Upper lobe of left lung (tissue), 6 donors: ENCODE measurements around the gene PLAC9. TPM values are rescaled to one million over a fixed set of nuclear protein-coding genes. Genes with fewer than 3 reads are reported as not detected.

Experiments
- ATAC-seq, 2 donors: fragments of 200-7000 bp; cut with Tn5 transposase; one replicate each; pipeline ENCODE4 v1.9.1; 2022; ENCODE audit warnings: mild to moderate bottlenecking in 2 of 2, moderate library complexity in 2 of 2; ENCODE audit not compliant: low FRiP score in 2 of 2
- DNase-seq, 2 donors: peaks; one replicate each; pipeline ENCODE4 v3.0.0-alpha.2; 2019 to 2020
- H3K27ac ChIP-seq, 4 donors: fragments of 200-600 bp; sonication (generic); one replicate each; pipeline ENCODE4 v1.5.1; 2016 to 2019
- H3K27me3 ChIP-seq, 4 donors: fragments of 200-600 bp; sonication (generic); one replicate each; pipeline ENCODE4 v1.5.1; 2017 to 2019
- H3K36me3 ChIP-seq, 4 donors: fragments of 200-600 bp; sonication (generic); one replicate each; pipeline ENCODE4 v1.5.1; 2016 to 2019
- H3K4me1 ChIP-seq, 4 donors: fragments of 200-600 bp; sonication (generic); one replicate each; pipeline ENCODE4 v1.5.1; 2018 to 2019
- H3K4me3 ChIP-seq, 4 donors: fragments of 200-600 bp; sonication (generic); one replicate each; pipeline ENCODE4 v1.5.1; 2017 to 2019; ENCODE audit warnings: mild to moderate bottlenecking in 2 of 4, moderate library complexity in 1 of 4
- H3K9me3 ChIP-seq, 4 donors: fragments of 200-600 bp; sonication (generic); one replicate each; pipeline ENCODE4 v1.5.1; 2018 to 2019
- CTCF ChIP-seq, 6 experiments: fragments of 450-650 bp in 4 of 6; fragments of 200-600 bp in 2 of 6; sonication (generic) in 2 of 6; IDR thresholded peaks; one replicate each; pipeline ENCODE4 v1.5.1; 2016 to 2019; ENCODE audit warnings: antibody characterized with exemption in 6 of 6
- EP300 ChIP-seq, 4 donors: sonication (generic); formaldehyde crosslinking; IDR thresholded peaks; one replicate each; pipeline ENCODE4 v1.5.1; 2017; ENCODE audit warnings: antibody characterized with exemption in 4 of 4, control low read depth in 2 of 4
- POLR2A ChIP-seq, 4 donors: fragments of 450-650 bp; IDR thresholded peaks; one replicate each; pipeline ENCODE4 v1.5.1; 2016 to 2017; ENCODE audit warnings: antibody characterized with exemption in 4 of 4, mild to moderate bottlenecking in 2 of 4
- POLR2AphosphoS5 ChIP-seq, 2 donors: sonication (generic); formaldehyde crosslinking; IDR thresholded peaks; one replicate each; pipeline ENCODE4 v1.5.1; 2017; ENCODE audit warnings: antibody characterized with exemption in 2 of 2
- WGBS, 2 donors: methylation state at CpG; one replicate each; pipeline ENCODE4 v1.1.5; 2017 to 2018; 5-methylcytosine and 5-hydroxymethylcytosine counted together
- total RNA-seq, 6 donors: library from RNA; depleted of rRNA in 4 of 6; stranded (reverse); fragments of >200 nt in 4 of 6; gene quantifications; one replicate each; pipeline versions ENCODE4 v1.1.0 to v1.2.1, GENCODE V29; 2016 to 2021
- donor health status: DM: no; HTN: no; CAD: no; lungs with moderate emphysema.
- donor health status: DM: no; HTN: yes; CAD: no; lungs with severe emphysema.

Gene PLAC9
- total RNA-seq, 6 donors from 2014 or later = 7.9 to 82.9 (median 26.5) TPM; not detected in 2

- TF ChIP-seq POLR2AphosphoS5 (IDR thresholded peaks at IDR 0.05) (no peak), CTCF (IDR thresholded peaks at IDR 0.05) (no peak), POLR2A (IDR thresholded peaks at IDR 0.05) (no peak), EP300 (IDR thresholded peaks at IDR 0.05) (no peak)
- H3K36me3 ChIP-seq = peaks cover 0 to 3% (median 1%) of the 10 kb centered on the region in 4 donors
- no peak overlapping the region for H3K4me3 ChIP-seq
- H3K4me1 ChIP-seq = peaks cover 79 to 86% (median 84%) of the 10 kb centered on the region in 4 donors
- no peaks in the 10 kb centered on the region for H3K27me3 ChIP-seq
- H3K9me3 ChIP-seq = no peaks in the 10 kb centered on the region
- no peak for DNase-seq
- H3K27ac ChIP-seq = peak overlapping the region; percentile 60 to 100 (median 82)
- WGBS, 2 donors = 65 to 66% methylated on average over 5 to 11 of the region's 11 CpGs
- ATAC-seq = no peak
Observed at GRCh38 chr10:80194373-80195045, 62.0 kb downstream of the PLAC9 start.

Other genes with a start within 250 kb of the PLAC9 start
- gene SFTPD, start 183.6 kb upstream of the PLAC9 start, total RNA-seq = 100 to 1,000 TPM; 339 to 906 (median 589) TPM
- gene TMEM254, start 54.1 kb upstream of the PLAC9 start, total RNA-seq = 10 to 100 TPM in 4 of 6 donors, 1 to 10 TPM in 2; 5.7 to 22.4 (median 16.0) TPM
- gene ANXA11, start 72.8 kb downstream of the PLAC9 start, total RNA-seq = 100 to 1,000 TPM; 108 to 327 (median 194) TPM
- gene MAT1A, start 156.9 kb downstream of the PLAC9 start, total RNA-seq = 1 to 10 TPM in 1 of 6 donors, under 1 TPM in 5; 0.15 to 2.1 (median 0.73) TPM
- gene DYDC1, start 224.0 kb downstream of the PLAC9 start, total RNA-seq = 1 to 10 TPM in 1 of 6 donors, under 1 TPM in 1, not detected in 4; 0.71 to 8.7 TPM
- 10 to 100 TPM in 1 of 6 donors, 1 to 10 TPM in 3, not detected in 2; 1.9 to 13.7 (median 3.6) TPM for gene DYDC2, start 224.1 kb downstream of the PLAC9 start, total RNA-seq